Measurements from ENCODE around the gene LXN. TPM values are rescaled to one million over a fixed set of nuclear protein-coding genes. Genes with fewer than 3 reads are reported as not detected.
A peak's percentile ranks its signal among the peaks of the same experiment; 100 is the strongest.

LXN gene
- total RNA-seq, 2 experiments from 2014 or later, result 3.7 to 4.0 TPM

DNA sequence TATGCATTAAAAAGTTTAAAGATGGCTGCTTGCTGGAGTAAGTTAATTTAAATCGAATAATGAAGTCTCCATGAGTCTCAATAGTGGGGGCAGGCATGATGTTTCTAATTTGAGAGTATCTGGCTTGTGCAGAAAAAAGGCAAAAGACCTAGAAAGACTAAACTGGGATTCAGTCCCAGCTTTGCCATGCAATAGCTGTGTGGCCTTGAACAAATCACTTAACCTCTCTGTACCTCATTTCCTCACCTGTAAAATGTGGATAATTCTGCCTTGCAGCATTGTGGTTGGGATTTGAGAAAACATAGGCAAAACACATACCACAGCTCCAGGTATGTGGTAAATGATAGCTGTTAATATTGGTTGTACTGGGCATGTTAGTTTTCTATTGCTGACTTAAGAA lies 8.6 kb downstream of the LXN start:
- Mint-ChIP-seq H3K27me3 (ENCODE audit: low read depth) (no peaks in the 10 kb centered on the region), H3K36me3 (ENCODE audit: low read depth) (peaks cover 23% of the 10 kb centered on the region), H3K4me1 (ENCODE audit: low read depth) (peaks cover 3% of the 10 kb centered on the region), H3K4me3 (no peak overlapping the region), H3K9me3 (no peaks in the 10 kb centered on the region), H3K27ac (no peak overlapping the region)
- CTCF ChIA-PET, result interaction anchor here (2.4 kb wide), 1 partner anchor 19 kb away, joined by 13 read pairs; the partner anchor contains the start of gene GFM1
- DNase-seq, result no peak
- intact Hi-C loops (cut with micrococcal nuclease), result no loop called here

DNA sequence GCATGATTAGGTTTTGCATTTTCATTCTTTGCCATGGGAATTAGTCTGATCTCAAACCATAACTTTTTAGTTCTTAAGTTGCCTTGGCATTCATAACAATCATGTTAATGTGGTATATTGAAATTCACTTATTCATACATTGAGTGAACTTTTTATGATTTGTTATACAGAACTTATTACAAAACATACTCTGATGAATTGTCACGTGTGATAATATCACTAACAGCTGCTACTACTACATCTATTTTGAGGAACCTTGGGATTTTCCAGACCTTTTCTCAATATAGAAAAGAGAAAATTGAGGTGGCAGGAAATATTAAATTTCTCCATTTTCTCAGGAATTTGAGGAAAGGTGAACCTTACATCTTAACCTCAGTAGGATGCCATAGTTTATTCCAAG lies 9.2 kb downstream of the LXN start:
- intact Hi-C loops (cut with micrococcal nuclease), result no loop called here
- Mint-ChIP-seq H3K27ac (no peak overlapping the region), H3K27me3 (ENCODE audit: low read depth) (no peaks in the 10 kb centered on the region), H3K4me3 (no peak overlapping the region), H3K4me1 (ENCODE audit: low read depth) (peaks cover 6% of the 10 kb centered on the region), H3K9me3 (no peaks in the 10 kb centered on the region), H3K36me3 (ENCODE audit: low read depth) (peaks cover 20% of the 10 kb centered on the region)
- CTCF ChIA-PET, result interaction anchor here (2.4 kb wide), 1 partner anchor 18 kb away, joined by 13 read pairs; the partner anchor contains the start of gene GFM1
- no peak for DNase-seq

DNA sequence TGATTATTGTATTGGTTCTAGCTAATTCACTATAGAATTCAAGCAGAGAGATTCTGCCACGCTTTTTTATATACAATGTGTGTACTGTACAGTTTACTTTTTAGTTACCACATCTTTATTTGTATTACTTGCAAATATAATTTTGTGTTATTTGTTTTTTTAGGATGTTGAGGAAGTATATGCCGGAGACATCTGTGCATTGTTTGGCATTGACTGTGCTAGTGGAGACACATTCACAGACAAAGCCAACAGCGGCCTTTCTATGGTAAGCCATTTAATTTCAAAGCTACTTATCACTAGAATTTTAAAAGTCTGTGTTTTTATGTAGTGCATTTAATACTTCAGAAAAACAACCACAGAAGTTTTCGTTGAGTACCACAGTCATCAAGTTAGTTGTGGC lies 11.7 kb downstream of the LXN start:
- no peaks in the 10 kb centered on the region for H3K27me3 Mint-ChIP-seq (ENCODE audit: low read depth)
- H3K9me3 Mint-ChIP-seq, result no peaks in the 10 kb centered on the region
- H3K27ac Mint-ChIP-seq, result no peak overlapping the region
- intact Hi-C loops (cut with micrococcal nuclease), result no loop called here
- peaks cover 6% of the 10 kb centered on the region for H3K4me1 Mint-ChIP-seq (ENCODE audit: low read depth)
- no peak for DNase-seq
- H3K4me3 Mint-ChIP-seq, result no peak overlapping the region
- peaks cover 19% of the 10 kb centered on the region for H3K36me3 Mint-ChIP-seq (ENCODE audit: low read depth)
- CTCF ChIA-PET, result interaction anchor here (1.0 to 3.3 kb wide), 6 partner anchors 8 to 129 kb away, joined by 3 to 43 read pairs (median 4); partner anchors contain the start of genes GFM1 and LXN

DNA sequence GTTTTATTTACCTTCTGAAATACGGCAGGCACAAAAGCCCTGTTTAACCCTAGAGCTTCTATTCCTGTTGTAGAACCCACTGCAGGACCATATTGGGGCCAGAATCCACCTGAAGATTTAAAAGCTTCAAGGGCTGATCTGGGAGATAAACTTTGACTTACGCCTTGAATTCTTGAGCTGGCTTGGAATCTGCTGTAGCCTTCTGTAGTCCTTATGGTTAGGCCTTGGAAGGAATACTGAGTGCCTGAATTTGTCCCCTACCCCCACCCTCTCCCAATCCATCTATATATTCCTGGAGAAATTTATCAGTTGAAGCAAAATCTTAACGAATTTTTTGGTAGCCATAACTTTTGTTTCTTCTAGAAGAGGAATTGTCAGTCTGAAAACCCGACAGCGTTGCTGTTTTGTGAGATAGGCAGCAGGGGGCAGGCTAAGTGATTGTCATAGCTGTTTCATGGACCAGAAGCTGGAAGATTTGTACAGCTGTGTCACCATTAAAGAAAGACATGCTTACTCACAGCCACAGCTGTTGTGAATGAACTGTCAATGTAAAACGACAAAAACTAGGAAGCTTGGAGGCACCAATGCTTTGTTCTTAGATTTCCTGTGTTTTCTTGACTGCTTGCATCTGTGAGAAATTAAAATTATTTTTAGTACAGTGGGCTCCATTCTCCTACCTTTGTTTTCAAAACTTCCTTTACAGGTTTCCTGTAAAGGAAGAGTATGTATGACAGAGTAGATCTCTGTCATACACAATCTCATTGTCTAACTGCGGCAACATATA lies 12.8 kb downstream of the LXN start:
- peak; percentile 74 for DNase-seq
- CTCF ChIA-PET, result interaction anchor here (0.6 to 3.3 kb wide), 19 partner anchors 8 to 1185 kb away, joined by 3 to 43 read pairs (median 5); partner anchors contain the start of genes GFM1 and LXN
- peaks cover 19% of the 10 kb centered on the region for H3K36me3 Mint-ChIP-seq (ENCODE audit: low read depth)

DNA sequence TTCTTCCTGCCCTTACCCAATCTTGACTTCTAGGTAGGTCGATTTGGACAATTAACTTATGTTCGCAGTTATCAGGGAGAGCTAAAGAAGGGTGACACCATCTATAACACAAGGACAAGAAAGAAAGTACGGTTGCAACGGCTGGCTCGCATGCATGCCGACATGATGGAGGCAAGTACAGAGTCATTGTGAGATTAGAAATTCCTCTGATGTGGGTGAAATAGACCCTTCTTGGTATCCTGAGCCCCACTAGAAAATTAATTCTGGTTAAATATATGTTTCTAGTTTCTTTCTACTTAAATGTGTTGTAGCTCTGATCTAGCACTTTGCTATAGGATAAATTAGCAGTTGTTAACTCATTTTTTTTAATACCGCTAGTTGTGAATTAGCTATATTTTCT lies 13.6 kb downstream of the LXN start:
- H3K4me1 Mint-ChIP-seq (ENCODE audit: low read depth), result peaks cover 6% of the 10 kb centered on the region
- no peak for DNase-seq
- no peaks in the 10 kb centered on the region for H3K9me3 Mint-ChIP-seq
- no peak overlapping the region for H3K27ac Mint-ChIP-seq
- H3K4me3 Mint-ChIP-seq, result no peak overlapping the region
- CTCF ChIA-PET, result interaction anchor here (0.6 to 3.3 kb wide), 17 partner anchors 8 to 1186 kb away, joined by 3 to 43 read pairs (median 5); partner anchors contain the start of genes GFM1 and LXN
- no peaks in the 10 kb centered on the region for H3K27me3 Mint-ChIP-seq (ENCODE audit: low read depth)
- peaks cover 15% of the 10 kb centered on the region for H3K36me3 Mint-ChIP-seq (ENCODE audit: low read depth)
- intact Hi-C loops (cut with micrococcal nuclease), result loop anchor here (1.0 to 2.0 kb wide), 3 partner anchors 13 to 602 kb away; partner anchors contain the start of gene LXN

More for the DNA sequence above, 12.8 kb downstream of the LXN start:
- H3K9me3 Mint-ChIP-seq, result no peaks in the 10 kb centered on the region
- intact Hi-C loops (cut with micrococcal nuclease), result loop anchor here (1.0 to 2.0 kb wide), 3 partner anchors 13 to 601 kb away; partner anchors contain the start of gene LXN
- H3K27me3 Mint-ChIP-seq (ENCODE audit: low read depth), result no peaks in the 10 kb centered on the region
- H3K27ac Mint-ChIP-seq, result no peak overlapping the region
- H3K4me3 Mint-ChIP-seq, result no peak overlapping the region
- H3K4me1 Mint-ChIP-seq (ENCODE audit: low read depth), result peaks cover 6% of the 10 kb centered on the region

DNA sequence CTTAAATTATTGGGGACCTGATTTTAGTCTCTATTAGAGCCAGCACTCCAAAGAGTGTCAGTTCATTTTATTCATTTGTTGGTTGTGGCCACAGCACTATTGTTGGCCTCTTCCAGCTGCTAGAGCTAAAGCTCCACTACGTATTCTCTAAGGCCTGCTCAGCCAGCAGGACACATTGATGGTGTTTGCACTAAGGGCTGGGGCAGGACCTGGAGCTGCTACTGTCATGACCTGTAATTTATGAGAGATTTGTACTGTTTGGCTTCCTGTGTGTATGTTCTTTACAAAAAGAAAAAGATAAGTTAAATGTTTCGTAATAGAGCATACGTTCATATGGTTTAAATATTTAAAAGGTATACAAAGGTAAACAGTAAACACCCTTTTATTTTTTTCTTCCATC lies 20.0 kb downstream of the LXN start:
- peaks cover 10% of the 10 kb centered on the region for H3K4me1 Mint-ChIP-seq (ENCODE audit: low read depth)
- H3K9me3 Mint-ChIP-seq, result no peaks in the 10 kb centered on the region
- intact Hi-C loops (cut with micrococcal nuclease), result no loop called here
- peaks cover 36% of the 10 kb centered on the region for H3K36me3 Mint-ChIP-seq (ENCODE audit: low read depth)
- H3K4me3 Mint-ChIP-seq, result no peak overlapping the region
- H3K27me3 Mint-ChIP-seq (ENCODE audit: low read depth), result no peaks in the 10 kb centered on the region
- CTCF ChIA-PET, result interaction anchor here (1.0 kb wide), 1 partner anchor 9 kb away, joined by 3 read pairs; no protein-coding TSS in a partner anchor
- H3K27ac Mint-ChIP-seq, result no peak overlapping the region
- no peak for DNase-seq

DNA sequence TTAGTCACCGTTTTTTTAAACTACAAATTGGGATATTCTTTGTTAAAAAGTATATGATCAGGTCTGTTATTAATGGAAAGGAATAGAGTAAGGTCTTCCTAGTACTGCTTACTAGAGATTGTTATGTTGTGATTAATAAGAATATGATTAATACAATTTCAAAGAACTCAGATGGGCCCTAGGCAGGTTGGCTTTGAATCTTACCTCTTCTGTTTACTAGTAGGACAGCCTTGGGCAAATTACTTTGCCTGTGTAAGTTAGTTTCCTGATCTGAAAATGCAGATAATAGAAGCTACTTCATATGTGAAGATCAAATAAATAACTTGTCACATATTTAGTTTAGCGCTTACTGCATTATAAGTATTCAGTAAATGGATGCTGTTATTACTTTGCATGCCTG lies 21.3 kb downstream of the LXN start:
- no peak overlapping the region for H3K4me3 Mint-ChIP-seq
- peaks cover 33% of the 10 kb centered on the region for H3K36me3 Mint-ChIP-seq (ENCODE audit: low read depth)
- intact Hi-C loops (cut with micrococcal nuclease), result no loop called here
- no peak overlapping the region for H3K27ac Mint-ChIP-seq
- peaks cover 15% of the 10 kb centered on the region for H3K4me1 Mint-ChIP-seq (ENCODE audit: low read depth)
- H3K9me3 Mint-ChIP-seq, result no peaks in the 10 kb centered on the region
- H3K27me3 Mint-ChIP-seq (ENCODE audit: low read depth), result no peaks in the 10 kb centered on the region
- CTCF ChIA-PET, result interaction anchor here (0.7 to 1.6 kb wide), 2 partner anchors 8 to 29 kb away, joined by 5 read pairs; no protein-coding TSS in a partner anchor
- DNase-seq, result no peak

DNA sequence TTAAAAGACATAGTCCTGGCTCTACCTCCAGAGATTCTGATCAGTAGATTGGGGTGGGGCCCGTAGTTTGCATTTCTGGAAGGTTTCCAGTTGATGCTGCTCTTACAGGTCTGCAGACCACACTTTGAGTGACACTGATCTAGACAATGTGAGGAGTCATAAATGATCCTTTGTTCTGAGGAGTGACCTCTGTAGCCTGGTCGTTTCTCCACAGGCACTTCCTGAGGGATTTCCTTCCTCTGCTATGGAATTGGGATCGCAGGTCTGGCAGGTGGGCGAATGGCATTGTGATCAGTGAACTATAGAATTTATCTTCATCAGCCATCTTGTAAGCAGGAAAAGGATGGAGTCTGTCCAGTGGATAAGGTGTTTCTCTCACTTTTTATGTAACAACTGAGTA lies 22.7 kb downstream of the LXN start:
- Mint-ChIP-seq H3K27ac (no peak overlapping the region), H3K9me3 (no peaks in the 10 kb centered on the region), H3K36me3 (ENCODE audit: low read depth) (peaks cover 32% of the 10 kb centered on the region), H3K27me3 (ENCODE audit: low read depth) (no peaks in the 10 kb centered on the region), H3K4me3 (no peak overlapping the region), H3K4me1 (ENCODE audit: low read depth) (peaks cover 27% of the 10 kb centered on the region)
- intact Hi-C loops (cut with micrococcal nuclease), result loop anchor here (10.0 kb wide), 2 partner anchors 1335 to 1745 kb away; partner anchors contain the start of genes IFT80, IL12A and SMC4
- CTCF ChIA-PET, result no interaction called here
- no peak for DNase-seq

DNA sequence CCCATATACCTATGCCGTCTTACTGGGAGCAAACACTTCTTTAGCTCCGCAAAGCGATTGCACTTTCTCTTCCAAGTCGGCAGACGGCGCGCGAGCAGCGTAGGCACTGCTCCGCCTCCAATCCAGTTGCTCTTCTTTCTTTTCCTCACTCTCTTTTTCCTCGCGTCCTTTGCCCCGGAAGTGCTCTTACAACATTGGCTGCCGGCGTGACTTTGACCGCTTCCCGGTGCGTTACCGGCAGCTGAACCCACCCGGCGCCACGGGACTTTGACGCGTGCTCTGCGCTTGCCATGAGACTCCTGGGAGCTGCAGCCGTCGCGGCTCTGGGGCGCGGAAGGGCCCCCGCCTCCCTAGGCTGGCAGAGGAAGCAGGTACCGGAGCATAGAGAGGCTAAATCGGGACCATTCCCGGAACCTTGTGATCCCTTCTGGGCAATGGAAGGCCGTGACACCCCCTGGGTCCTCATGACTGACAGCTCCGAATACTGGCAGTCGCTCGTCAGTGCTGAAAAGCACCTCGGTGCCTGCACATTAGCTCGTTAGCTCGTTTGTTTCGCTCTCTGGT lies 28.0 kb downstream of the LXN start, which contains the start of gene GFM1:
Gene GFM1, plus strand, starts transcription at position 183 of the 564 bp plus-strand sequence. Its CDS starts 108 bp downstream, at position 291.
- no peaks in the 10 kb centered on the region for H3K9me3 Mint-ChIP-seq
- H3K36me3 Mint-ChIP-seq (ENCODE audit: low read depth), result peaks cover 20% of the 10 kb centered on the region
- peaks cover 36% of the 10 kb centered on the region for H3K4me1 Mint-ChIP-seq (ENCODE audit: low read depth)
- H3K4me3 Mint-ChIP-seq, result peak within 1 kb of the TSS; percentile 97
- DNase-seq, result peak; percentile 93
- CTCF ChIA-PET, result interaction anchor here (0.6 to 3.8 kb wide), 18 partner anchors 10 to 1516 kb away, joined by 3 to 43 read pairs (median 4); partner anchors contain the start of genes LXN and MFSD1
- intact Hi-C loops (cut with micrococcal nuclease), result loop anchor here (1.0 to 10.0 kb wide), 10 partner anchors 28 to 1750 kb away; partner anchors contain the start of genes CCNL1, IFT80, IL12A and LXN
- no peaks in the 10 kb centered on the region for H3K27me3 Mint-ChIP-seq (ENCODE audit: low read depth)
- H3K27ac Mint-ChIP-seq, result peak within 1 kb of the TSS; percentile 87

DNA sequence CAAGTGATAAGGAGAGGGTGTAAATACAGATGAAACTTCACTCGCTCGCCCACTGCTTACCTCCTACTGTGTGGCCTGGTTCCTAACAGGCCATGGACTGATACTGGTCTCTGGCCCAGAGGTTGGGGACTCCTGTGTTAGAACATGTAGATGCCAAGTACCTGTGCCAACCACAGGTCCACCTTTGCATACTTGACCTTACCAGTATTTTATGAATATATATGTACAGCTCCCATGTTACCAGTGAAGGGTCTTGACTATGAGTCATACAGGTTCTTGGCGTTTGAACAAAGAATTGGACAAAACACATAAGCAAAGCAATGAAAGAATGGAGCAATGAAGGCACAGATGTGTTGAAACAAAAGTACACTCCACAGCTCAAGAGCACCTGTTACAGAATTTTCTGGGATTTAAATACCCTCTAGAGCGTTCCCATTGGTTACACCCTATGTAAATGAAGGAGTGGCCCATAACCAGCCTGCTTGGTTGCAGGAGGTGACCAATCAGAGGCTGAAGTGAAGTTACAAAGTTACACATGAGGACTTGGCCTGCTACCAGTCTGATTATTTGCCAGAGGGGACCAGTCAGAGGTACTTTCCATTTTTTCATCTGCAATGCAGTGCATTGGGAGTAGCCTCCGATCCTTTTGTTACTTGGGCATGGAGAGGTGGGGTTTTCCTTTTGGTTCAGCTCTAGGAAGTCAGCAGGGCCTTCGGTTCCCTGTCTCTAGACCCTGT lies 29.8 kb downstream of the LXN start:
- H3K4me1 Mint-ChIP-seq (ENCODE audit: low read depth), result peaks cover 29% of the 10 kb centered on the region
- CTCF ChIA-PET, result interaction anchor here (1.4 to 3.8 kb wide), 3 partner anchors 17 to 103 kb away, joined by 4 to 43 read pairs (median 13); partner anchors contain the start of gene LXN
- intact Hi-C loops (cut with micrococcal nuclease), result loop anchor here (5.0 to 10.0 kb wide), 3 partner anchors 1342 to 1752 kb away; partner anchors contain the start of genes CCNL1, IFT80, IL12A and SMC4
- no peak for DNase-seq
- H3K36me3 Mint-ChIP-seq (ENCODE audit: low read depth), result peaks cover 9% of the 10 kb centered on the region
- no peak overlapping the region for H3K27ac Mint-ChIP-seq
- H3K4me3 Mint-ChIP-seq, result no peak overlapping the region
- no peaks in the 10 kb centered on the region for H3K9me3 Mint-ChIP-seq
- no peaks in the 10 kb centered on the region for H3K27me3 Mint-ChIP-seq (ENCODE audit: low read depth)

DNA sequence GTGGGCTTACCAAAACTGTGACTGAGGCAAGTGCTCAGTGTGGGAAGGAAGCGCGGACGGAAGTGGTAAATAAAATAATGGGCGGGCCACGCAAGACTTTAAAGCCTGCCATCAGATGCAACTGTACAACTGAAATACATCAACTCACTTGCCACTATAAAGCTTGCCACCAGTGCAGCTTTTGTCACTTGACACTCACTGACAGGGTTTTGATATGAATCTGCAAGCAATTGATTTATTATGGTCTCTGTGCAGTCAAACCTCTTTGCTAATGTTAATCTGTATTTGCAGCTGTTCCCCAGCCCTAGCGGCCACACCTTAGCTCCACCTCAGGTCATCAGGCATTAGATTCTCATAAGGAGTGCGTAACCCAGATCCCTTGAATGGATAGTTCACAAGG lies 30.4 kb downstream of the LXN start:
- no peak overlapping the region for H3K27ac Mint-ChIP-seq
- H3K36me3 Mint-ChIP-seq (ENCODE audit: low read depth), result peaks cover 7% of the 10 kb centered on the region
- H3K9me3 Mint-ChIP-seq, result no peaks in the 10 kb centered on the region
- peaks cover 28% of the 10 kb centered on the region for H3K4me1 Mint-ChIP-seq (ENCODE audit: low read depth)
- no peak for DNase-seq
- H3K27me3 Mint-ChIP-seq (ENCODE audit: low read depth), result no peaks in the 10 kb centered on the region
- intact Hi-C loops (cut with micrococcal nuclease), result loop anchor here (5.0 to 10.0 kb wide), 3 partner anchors 1343 to 1753 kb away; partner anchors contain the start of genes CCNL1, IFT80, IL12A and SMC4
- CTCF ChIA-PET, result interaction anchor here (1.4 kb wide), 1 partner anchor 103 kb away, joined by 4 read pairs; no protein-coding TSS in a partner anchor
- H3K4me3 Mint-ChIP-seq, result no peak overlapping the region

Measured in activated naive CD4-positive, alpha-beta T cell treated with anti-CD3 and anti-CD28 coated beads for 36 hours (primary cell).